Measurements from ENCODE around the gene NDUFV3. TPM values are rescaled to one million over a fixed set of nuclear protein-coding genes. Genes with fewer than 3 reads are reported as not detected.
A peak's percentile ranks its signal among the peaks of the same experiment; 100 is the strongest.
"Not testable (repeated sequence)": the region's sequence is repeated elsewhere in the genome, so short reads cannot be mapped to it uniquely, and the experiment has no call there.

NDUFV3 gene
- total and polyA plus RNA-seq, 2 experiments from 2014 or later, result 51.5 to 71.2 TPM

- TF ChIP-seq EZH2 (IDR thresholded peaks at IDR 0.05; ENCODE audit: low read depth, unreplicated experiment) (no peak), REST (IDR thresholded peaks at IDR 0.05; ENCODE audit: unreplicated experiment) (no peak)
Observed at GRCh38 chr21:42937960-42938605, 45.0 kb downstream of the NDUFV3 start (continued).

- Mint-ChIP-seq H3K27ac (peak overlapping the region; percentile 96), H3K36me3 (ENCODE audit: low read depth) (peaks cover 23% of the 10 kb centered on the region)
- ATAC-seq, result peak; percentile 77
Observed at GRCh38 chr21:42938606-42938995, 45.5 kb downstream of the NDUFV3 start.

More at GRCh38 chr21:42938606-42938995, 45.5 kb downstream of the NDUFV3 start:
- H3K4me2 ChIP-seq; H3K27me3 ChIP-seq (ENCODE audit: insufficient read depth); H3K4me3 ChIP-seq; H2AFZ ChIP-seq; H4K20me1 ChIP-seq (replicated peaks; ENCODE audit: insufficient read depth); H3K4me3 Mint-ChIP-seq; H3K9me2 ChIP-seq (ENCODE audit: insufficient read depth); H3K36me3 ChIP-seq (ENCODE audit: insufficient read depth); H3K79me2 ChIP-seq (replicated peaks; ENCODE audit: insufficient read depth): not testable (repeated sequence)
- peaks cover 27% of the 10 kb centered on the region for H3K4me1 ChIP-seq (ENCODE audit: insufficient read depth)
- peak; percentile 46 for DNase-seq (ENCODE audit: low spot score)
- Mint-ChIP-seq H3K9me3 (peaks cover 20% of the 10 kb centered on the region), H3K27me3 (ENCODE audit: insufficient read depth, low read depth, poor library complexity) (peaks cover 13% of the 10 kb centered on the region), H3K4me1 (peaks cover 45% of the 10 kb centered on the region)
- H3K27ac ChIP-seq (ENCODE audit: low read depth), result peak overlapping the region; percentile 99
- peaks cover 15% of the 10 kb centered on the region; the same call in 1 of the 2 replicates for H3F3A ChIP-seq (replicated peaks; ENCODE audit: low read depth)
- peak in 1 of 2 experiments; percentile 0; a peak in 1 of 4 replicates for TF ChIP-seq CTCF (conservative IDR thresholded peaks at IDR 0.05; ENCODE audit: low read depth in 2 of 2)

Data from GM23338 (cell line).